Measurements from ENCODE around the gene LMNA.

DNA sequence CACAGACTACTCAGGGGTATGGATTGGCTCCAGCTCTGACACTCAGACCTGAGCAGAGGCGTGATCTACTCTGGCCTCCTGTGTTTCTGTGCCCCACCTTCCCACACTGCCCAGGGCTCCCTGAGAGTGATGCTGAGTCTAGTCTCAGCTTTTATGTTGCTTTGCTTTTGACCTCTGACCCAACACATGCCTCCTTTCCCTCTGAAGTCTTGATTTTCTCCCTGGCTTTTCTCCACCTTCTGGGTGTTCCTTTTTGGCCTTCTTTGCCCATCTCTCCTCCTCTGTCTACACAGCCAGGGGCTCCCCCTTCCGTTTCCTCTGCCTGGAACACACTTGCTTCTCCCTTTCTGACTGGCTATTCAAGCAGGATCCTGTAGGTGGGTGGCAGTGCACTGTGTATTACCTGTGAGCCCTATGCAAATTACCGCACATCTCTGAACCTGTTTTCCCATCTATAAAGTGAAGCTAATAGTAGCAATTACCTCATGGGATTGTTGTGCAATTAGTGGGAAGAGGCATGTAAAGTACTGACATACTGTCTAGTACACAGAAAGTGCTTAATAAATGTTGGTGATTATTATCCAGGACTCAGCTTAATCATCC, 18.5 kb upstream of the LMNA start:
- TF ChIP-seq POLR2A (IDR thresholded peaks at IDR 0.05) (no peak), CTCF (IDR thresholded peaks at IDR 0.05) (no peak), POLR2AphosphoS5 (IDR thresholded peaks at IDR 0.05) (no peak)

Measured in sigmoid colon (tissue), 4 donors.